GM12892 (cell line): ENCODE data around the gene DUSP2.

Experiments
- POLR2A ChIP-seq: IDR thresholded peaks from 2 replicates; pipeline ENCODE4 v1.6.1; 2011; ENCODE audit warnings: low read depth, low read length, control low read depth
- POLR2AphosphoS5 ChIP-seq: IDR thresholded peaks from 2 replicates; pipeline ENCODE4 v1.6.1; 2011; ENCODE audit warnings: low read depth, low read length, control low read depth
- TAF1 ChIP-seq: IDR thresholded peaks from 2 replicates; pipeline ENCODE4 v1.6.1; 2011; ENCODE audit warnings: low read depth, mild to moderate bottlenecking, control low read depth, low read length, borderline replicate concordance

GRCh38 chr2:96180521-96180920 lies 35.3 kb upstream of the DUSP2 start:
- TF ChIP-seq POLR2A (no peak), TAF1 (no peak), POLR2AphosphoS5 (no peak)
